Measurements from ENCODE around the gene RNF180. TPM values are rescaled to one million over a fixed set of nuclear protein-coding genes. Genes with fewer than 3 reads are reported as not detected.

RNF180 gene
- total and polyA plus RNA-seq, 2 of the 13 experiments (the other 11 are each of a cell fraction or from before 2014, with no cell fraction given): 0.20 TPM; not detected in 1

DNA sequence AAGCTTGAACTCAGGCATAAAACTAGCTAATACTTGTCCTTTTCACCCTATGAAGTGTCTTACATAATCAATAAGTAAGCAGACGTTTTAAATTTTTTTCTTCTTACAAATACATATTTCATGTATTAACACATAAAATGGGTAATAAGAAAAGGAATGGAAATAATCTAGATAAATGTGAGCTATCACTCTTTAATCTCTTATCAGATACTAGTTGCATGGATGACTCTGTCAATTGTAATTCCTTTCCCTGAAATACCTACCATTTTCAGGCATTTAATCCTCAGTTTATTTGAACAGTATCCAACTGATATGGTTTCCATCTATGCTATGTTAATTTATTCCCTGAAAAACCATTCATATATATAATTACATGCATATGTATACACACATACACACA is 174.1 kb downstream of the RNF180 start:
- H3K9ac ChIP-seq (ENCODE audit: insufficient read depth, low read depth, low read length): no peak overlapping the region
- no peaks in the 10 kb centered on the region for H3K79me2 ChIP-seq (ENCODE audit: insufficient read depth, low read length)
- no peaks in the 10 kb centered on the region for H3K36me3 ChIP-seq (replicated peaks in 1 of 2; ENCODE audit: control insufficient read depth in 1 of 2, insufficient read depth in 2 of 2, low read length in 2 of 2)
- DNase-seq (ENCODE audit: low spot score): no peak
- 0% methylated on average over 1 of the region's 1 CpG for WGBS (ENCODE audit: low lambda C conversion rate)
- H3K27me3 ChIP-seq (ENCODE audit: control insufficient read depth in 1 of 2, insufficient read depth in 2 of 2, low read length in 2 of 2): no peaks in the 10 kb centered on the region; a peak in 1 of 5 replicates
- ATAC-seq: no peak
- BruUV-seq (replicated peaks): no TSS peak
- no peaks in the 10 kb centered on the region for H3K4me1 ChIP-seq (ENCODE audit: insufficient read depth, low read length)
- H3K9me3 ChIP-seq (ENCODE audit: low read length): no peaks in the 10 kb centered on the region
- no peak for FAIRE-seq
- intact Hi-C loops (cut with micrococcal nuclease; ENCODE audit: unreplicated experiment) (no loop called here), in situ Hi-C loops (cut with HindIII; ENCODE audit: extremely low pct_ligation_motif_present, low pct_unique_long_range_greater_than_20kb) (no loop called here)
- POLR2A ChIA-PET: no interaction called here
- H4K20me1 ChIP-seq (ENCODE audit: insufficient read depth, low read length): no peaks in the 10 kb centered on the region
- no peak overlapping the region for H3K4me3 ChIP-seq (replicated peaks in 1 of 3; ENCODE audit: insufficient read depth in 1 of 3, low read depth in 2 of 3, low read length in 3 of 3)
- no peak overlapping the region for H3K27ac ChIP-seq (ENCODE audit: extremely low read length, insufficient read depth, low read length)
- CTCF ChIA-PET (ENCODE audit: low intra/inter-chr PET ratio, low total read pairs): no interaction called here
- TF ChIP-seq ZNF687 (CRISPR knock-in tag; IDR thresholded peaks at IDR 0.05) (no peak), FIP1L1 (IDR thresholded peaks at IDR 0.05; ENCODE audit: borderline replicate concordance, insufficient read depth, low read depth, low read length) (no peak), ZNF768 (CRISPR knock-in tag; IDR thresholded peaks at IDR 0.05) (no peak), ZNF235 (CRISPR knock-in tag; IDR thresholded peaks at IDR 0.05; ENCODE audit: borderline replicate concordance) (no peak), REL (CRISPR knock-in tag; conservative IDR thresholded peaks at IDR 0.05) (no peak), ZBTB39 (CRISPR knock-in tag; IDR thresholded peaks at IDR 0.05) (no peak), SNAPC5 (CRISPR knock-in tag; IDR thresholded peaks at IDR 0.05; ENCODE audit: borderline replicate concordance) (no peak)
- H3K4me2 ChIP-seq (ENCODE audit: low read depth, low read length): no peak overlapping the region
- H2AFZ ChIP-seq (ENCODE audit: low read length): no peak overlapping the region

Data from HepG2 (cell line).